PC-9 (cell line): Measurements from ENCODE around the gene GARNL3. TPM values are rescaled to one million over a fixed set of nuclear protein-coding genes. Genes with fewer than 3 reads are reported as not detected.

Experiments used
- BruUV-seq: library from RNA; stranded (reverse); fragments of 400-500 nt; replicated peaks from 2 replicates; lab custom pipeline; 2021; lab: Mats Ljungman, UMichigan
- CTCF ChIA-PET: fragments of 300-600 bp; sonication (Branson Sonifier 250); formaldehyde crosslinking; loops from one replicate; lab custom pipeline; 2022; ENCODE audit warnings: antibody characterized with exemption; lab: Charles Lee
- POLR2A ChIA-PET: fragments of 300-600 bp; sonication (Branson Sonifier 250); formaldehyde crosslinking; loops from one replicate; lab custom pipeline; 2022; ENCODE audit warnings: antibody characterized with exemption; ENCODE audit not compliant: unreplicated experiment; lab: Charles Lee
- DNase-seq, 2 experiments: peaks; one replicate each; pipeline versions ENCODE4 v3.0.0 to v3.0.0-alpha.2; 2015 to 2022; ENCODE audit warnings: mixed read lengths in 1 of 2
- H2AFZ ChIP-seq: fragments of 200-600 bp; sonication (generic); 2 replicates; pipeline ENCODE4 v1.8.1; 2017; ENCODE audit warnings: antibody characterized with exemption
- H3F3A ChIP-seq: fragments of 200-600 bp; sonication (generic); 2 replicates; pipeline ENCODE4 v1.8.1; 2017; ENCODE audit warnings: antibody characterized with exemption, mild to moderate bottlenecking, low read depth; ENCODE audit not compliant: insufficient read depth
- H3K27ac ChIP-seq: fragments of 200-600 bp; sonication (generic); 2 replicates; pipeline ENCODE4 v1.6.1; 2016; ENCODE audit warnings: mixed run types
- H3K27me3 ChIP-seq: fragments of 200-600 bp; sonication (generic); 2 replicates; pipeline ENCODE4 v1.6.1; 2016; ENCODE audit warnings: low read depth, mixed run types; ENCODE audit not compliant: insufficient read depth
- H3K36me3 ChIP-seq: fragments of 200-600 bp; sonication (generic); 2 replicates; pipeline ENCODE4 v1.6.1; 2016; ENCODE audit warnings: low read depth, mixed run types
- H3K4me1 ChIP-seq: fragments of 200-600 bp; sonication (generic); replicated peaks from 2 replicates; pipeline ENCODE4 v1.6.1; 2016; ENCODE audit warnings: mixed run types; ENCODE audit not compliant: insufficient read depth
- H3K4me2 ChIP-seq: fragments of 200-600 bp; sonication (generic); 2 replicates; pipeline ENCODE4 v1.6.1; 2017; ENCODE audit warnings: mixed run types
- H3K4me3 ChIP-seq: fragments of 200-600 bp; sonication (generic); 2 replicates; pipeline ENCODE4 v1.6.1; 2016; ENCODE audit warnings: mixed run types
- H3K79me2 ChIP-seq: fragments of 200-600 bp; sonication (generic); 2 replicates; pipeline ENCODE4 v1.6.1; 2017; ENCODE audit warnings: low read depth, mixed run types
- H3K9me2 ChIP-seq: fragments of 200-600 bp; sonication (generic); 2 replicates; pipeline ENCODE4 v1.8.1; 2017; ENCODE audit warnings: mild to moderate bottlenecking; ENCODE audit not compliant: insufficient read depth
- H3K9me3 ChIP-seq: fragments of 200-600 bp; sonication (generic); 2 replicates; pipeline ENCODE4 v1.8.1; 2016; ENCODE audit warnings: low read depth; ENCODE audit not compliant: insufficient read depth
- H4K20me1 ChIP-seq: fragments of 200-600 bp; sonication (generic); 2 replicates; pipeline ENCODE4 v1.8.1; 2017; ENCODE audit not compliant: insufficient read depth
- CTCF ChIP-seq: fragments of 200-600 bp; sonication (generic); conservative IDR thresholded peaks from 2 replicates; pipeline ENCODE4 v1.6.1; 2017; ENCODE audit warnings: mixed run types, antibody characterized with exemption, mild to moderate bottlenecking, moderate library complexity
- EZH2 ChIP-seq: fragments of 200-600 bp; sonication (generic); IDR thresholded peaks from 2 replicates; pipeline ENCODE4 v1.8.0; 2017; ENCODE audit warnings: antibody characterized with exemption, low read depth
- intact Hi-C: fragments of 100-400 bp; cut with micrococcal nuclease; formaldehyde crosslinking; loops from one replicate; pipeline ENCODE4 v1.10.0; 2022; ENCODE audit not compliant: unreplicated experiment
- total RNA-seq: library from RNA; stranded (reverse); gene quantifications from 2 replicates; pipeline ENCODE4 v1.2.3, GENCODE V29; 2021

Gene GARNL3
- total RNA-seq, 1 experiment from 2014 or later = 10.8 TPM

GRCh38 chr9:127424676-127424999 lies 160.1 kb downstream of the GARNL3 start:
- H3K9me2 ChIP-seq = no peaks in the 10 kb centered on the region
- peaks cover 5% of the 10 kb centered on the region; the same call in 1 of the 2 replicates for H3K36me3 ChIP-seq
- ChIA-PET POLR2A (interaction anchor here (0.5 to 0.9 kb wide), 7 partner anchors 19 to 316 kb away, joined by 3 to 18 read pairs (median 3); no protein-coding TSS in a partner anchor), CTCF (no interaction called here)
- peaks cover 52% of the 10 kb centered on the region for H3K79me2 ChIP-seq
- no peaks in the 10 kb centered on the region for H3K27me3 ChIP-seq
- peak overlapping the region; percentile 85 for H3K4me3 ChIP-seq
- peak overlapping the region; percentile 42 for H3K27ac ChIP-seq
- no peaks in the 10 kb centered on the region for H3K9me3 ChIP-seq
- H3F3A ChIP-seq = 0 out of 2 replicates have a peak, but pooled peaks cover 3% of the 10 kb centered on the region
- DNase-seq = no peak
- H3K4me2 ChIP-seq = peak overlapping the region; percentile 97
- no peaks in the 10 kb centered on the region for H4K20me1 ChIP-seq
- peaks cover 17% of the 10 kb centered on the region for H3K4me1 ChIP-seq
- no peak for TF ChIP-seq EZH2
- peak overlapping the region; percentile 93 for H2AFZ ChIP-seq
- BruUV-seq = no TSS peak
- intact Hi-C loops = loop anchor here (2.0 kb wide), 1 partner anchor 26 kb away; the partner anchor contains the start of genes LRSAM1 and RPL12

GRCh38 chr9:127426756-127427155 lies 162.2 kb downstream of the GARNL3 start:
- no peak for DNase-seq
- intact Hi-C loops = no loop called here
- Histone ChIP-seq H3K27ac (no peak overlapping the region), H3K4me3 (no peak overlapping the region), H3K36me3 (peaks cover 12% of the 10 kb centered on the region; the same call in 1 of the 2 replicates), H4K20me1 (no peaks in the 10 kb centered on the region), H3K9me3 (no peaks in the 10 kb centered on the region), H3K27me3 (no peaks in the 10 kb centered on the region), H3F3A (no peaks in the 10 kb centered on the region), H3K4me1 (peaks cover 17% of the 10 kb centered on the region), H3K79me2 (peaks cover 52% of the 10 kb centered on the region), H3K4me2 (no peak overlapping the region), H3K9me2 (no peaks in the 10 kb centered on the region), H2AFZ (no peak overlapping the region)
- no TSS peak for BruUV-seq
- no peak for TF ChIP-seq EZH2
- no peak for TF ChIP-seq CTCF
- ChIA-PET CTCF (no interaction called here), POLR2A (no interaction called here)

GRCh38 chr9:127428348-127428747 lies 163.8 kb downstream of the GARNL3 start:
- TF ChIP-seq CTCF (no peak), EZH2 (no peak)
- no peak overlapping the region for H2AFZ ChIP-seq
- H3K27me3 ChIP-seq = no peaks in the 10 kb centered on the region
- no peaks in the 10 kb centered on the region for H4K20me1 ChIP-seq
- H3F3A ChIP-seq = no peaks in the 10 kb centered on the region
- BruUV-seq = no TSS peak
- ChIA-PET POLR2A (no interaction called here), CTCF (no interaction called here)
- no peak overlapping the region for H3K27ac ChIP-seq
- H3K4me2 ChIP-seq = no peak overlapping the region
- H3K79me2 ChIP-seq = peaks cover 40% of the 10 kb centered on the region
- H3K9me3 ChIP-seq = no peaks in the 10 kb centered on the region
- DNase-seq = no peak
- peaks cover 17% of the 10 kb centered on the region; the same call in 1 of the 2 replicates for H3K36me3 ChIP-seq
- no peaks in the 10 kb centered on the region for H3K9me2 ChIP-seq
- H3K4me1 ChIP-seq = peaks cover 7% of the 10 kb centered on the region
- intact Hi-C loops = no loop called here
- no peak overlapping the region for H3K4me3 ChIP-seq

GRCh38 chr9:127430415-127430814 lies 165.8 kb downstream of the GARNL3 start:
- no TSS peak for BruUV-seq
- CTCF ChIA-PET = no interaction called here
- Histone ChIP-seq H3K36me3 (peaks cover 27% of the 10 kb centered on the region; the same call in 1 of the 2 replicates), H3F3A (no peaks in the 10 kb centered on the region), H3K27me3 (no peaks in the 10 kb centered on the region), H3K9me3 (no peaks in the 10 kb centered on the region), H2AFZ (no peak overlapping the region), H4K20me1 (no peaks in the 10 kb centered on the region), H3K4me3 (no peak overlapping the region), H3K4me1 (peaks cover 4% of the 10 kb centered on the region), H3K27ac (no peak overlapping the region), H3K79me2 (peaks cover 25% of the 10 kb centered on the region), H3K9me2 (no peaks in the 10 kb centered on the region), H3K4me2 (no peak overlapping the region)
- intact Hi-C loops = no loop called here
- TF ChIP-seq CTCF = no peak
- no peak for TF ChIP-seq EZH2
- no peak for DNase-seq
- POLR2A ChIA-PET = no interaction called here
